Calu3 (cell line): Measurements from ENCODE around the gene ST7. TPM values are rescaled to one million over a fixed set of nuclear protein-coding genes. Genes with fewer than 3 reads are reported as not detected.

Experiments used
- BruUV-seq: library from RNA; stranded (reverse); fragments of 400-500 nt; replicated peaks from 2 replicates; lab custom pipeline; 2021; lab: Mats Ljungman, UMichigan
- CTCF ChIA-PET: fragments of 300-600 bp; sonication (Branson Sonifier 250); formaldehyde crosslinking; loops from one replicate; lab custom pipeline; 2022; ENCODE audit warnings: antibody characterized with exemption; lab: Charles Lee
- DNase-seq: peaks from one replicate; pipeline ENCODE4 v3.0.0; 2022
- H3K27ac Mint-ChIP-seq: one replicate; pipeline ENCODE4 v1.8.0; 2022; ENCODE audit warnings: mixed read lengths; ENCODE audit not compliant: unreplicated experiment
- H3K27me3 Mint-ChIP-seq: one replicate; pipeline ENCODE4 v1.8.0; 2022; ENCODE audit warnings: mixed read lengths; ENCODE audit not compliant: unreplicated experiment
- H3K36me3 Mint-ChIP-seq: one replicate; pipeline ENCODE4 v1.8.0; 2022; ENCODE audit warnings: mild to moderate bottlenecking, moderate library complexity, mixed read lengths; ENCODE audit not compliant: insufficient read depth, unreplicated experiment
- H3K4me1 Mint-ChIP-seq: one replicate; pipeline ENCODE4 v1.8.0; 2022; ENCODE audit warnings: mild to moderate bottlenecking, low read depth, mixed read lengths; ENCODE audit not compliant: unreplicated experiment
- H3K4me3 Mint-ChIP-seq: one replicate; pipeline ENCODE4 v1.8.0; 2022; ENCODE audit warnings: mild to moderate bottlenecking, low read depth, moderate library complexity, mixed read lengths; ENCODE audit not compliant: unreplicated experiment
- H3K9me3 Mint-ChIP-seq: one replicate; pipeline ENCODE4 v1.8.0; 2022; ENCODE audit warnings: low read depth, mixed read lengths; ENCODE audit not compliant: unreplicated experiment
- intact Hi-C: fragments of 100-400 bp; cut with micrococcal nuclease; formaldehyde crosslinking; loops from one replicate; pipeline ENCODE4 v1.10.0; 2022; ENCODE audit not compliant: unreplicated experiment
- total RNA-seq: library from RNA; stranded (reverse); gene quantifications from 2 replicates; pipeline ENCODE4 v1.2.3, GENCODE V29; 2022
- TF ChIP-seq, protein P1 (sequence below): fragments of 200-600 bp; IDR thresholded peaks from one replicate; pipeline ENCODE4 v1.8.0; 2022; ENCODE audit warnings: antibody characterized with exemption; ENCODE audit not compliant: unreplicated experiment

The ST7 gene
- total RNA-seq, 1 experiment from 2014 or later = 17.7 TPM

- Mint-ChIP-seq H3K4me1 (no peaks in the 10 kb centered on the region), H3K9me3 (no peaks in the 10 kb centered on the region), H3K36me3 (no peaks in the 10 kb centered on the region), H3K27ac (no peak overlapping the region), H3K4me3 (no peak overlapping the region), H3K27me3 (no peaks in the 10 kb centered on the region)
- TF ChIP-seq, protein P1, sequence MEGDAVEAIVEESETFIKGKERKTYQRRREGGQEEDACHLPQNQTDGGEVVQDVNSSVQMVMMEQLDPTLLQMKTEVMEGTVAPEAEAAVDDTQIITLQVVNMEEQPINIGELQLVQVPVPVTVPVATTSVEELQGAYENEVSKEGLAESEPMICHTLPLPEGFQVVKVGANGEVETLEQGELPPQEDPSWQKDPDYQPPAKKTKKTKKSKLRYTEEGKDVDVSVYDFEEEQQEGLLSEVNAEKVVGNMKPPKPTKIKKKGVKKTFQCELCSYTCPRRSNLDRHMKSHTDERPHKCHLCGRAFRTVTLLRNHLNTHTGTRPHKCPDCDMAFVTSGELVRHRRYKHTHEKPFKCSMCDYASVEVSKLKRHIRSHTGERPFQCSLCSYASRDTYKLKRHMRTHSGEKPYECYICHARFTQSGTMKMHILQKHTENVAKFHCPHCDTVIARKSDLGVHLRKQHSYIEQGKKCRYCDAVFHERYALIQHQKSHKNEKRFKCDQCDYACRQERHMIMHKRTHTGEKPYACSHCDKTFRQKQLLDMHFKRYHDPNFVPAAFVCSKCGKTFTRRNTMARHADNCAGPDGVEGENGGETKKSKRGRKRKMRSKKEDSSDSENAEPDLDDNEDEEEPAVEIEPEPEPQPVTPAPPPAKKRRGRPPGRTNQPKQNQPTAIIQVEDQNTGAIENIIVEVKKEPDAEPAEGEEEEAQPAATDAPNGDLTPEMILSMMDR = no peak
- DNase-seq = peak; percentile 86
- BruUV-seq = no TSS peak
- intact Hi-C loops = loop anchor here (10.0 kb wide), 1 partner anchor 530 kb away; no protein-coding TSS in a partner anchor
- CTCF ChIA-PET = interaction anchor here (0.7 to 1.6 kb wide), 5 partner anchors 10 to 251 kb away, joined by 3 to 5 read pairs (median 4); no protein-coding TSS in a partner anchor
Measured at GRCh38 chr7:117124591-117125220, 171.4 kb downstream of the ST7 start.

DNA sequence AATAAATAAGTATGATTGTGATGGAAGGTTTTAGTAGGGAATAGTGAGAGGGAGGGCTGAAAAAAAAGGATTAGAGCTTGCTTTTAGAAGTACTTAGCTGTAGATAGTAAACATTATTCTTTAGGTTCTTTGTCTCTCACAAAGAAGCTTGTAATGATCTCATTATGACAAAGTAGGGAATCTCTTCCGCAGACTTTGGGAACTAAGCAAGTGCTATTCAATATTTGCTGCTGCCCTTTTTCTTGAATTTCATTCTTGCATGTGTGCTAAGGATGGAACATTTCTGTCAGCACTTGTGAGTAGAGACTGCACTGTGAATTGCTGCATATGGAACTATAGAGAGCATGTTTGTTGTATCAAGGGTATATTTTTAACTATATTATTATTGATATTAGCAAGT is 173.4 kb downstream of the ST7 start:
- no peak for DNase-seq
- H3K36me3 Mint-ChIP-seq = no peaks in the 10 kb centered on the region
- no peaks in the 10 kb centered on the region for H3K9me3 Mint-ChIP-seq
- no TSS peak for BruUV-seq
- H3K4me1 Mint-ChIP-seq = no peaks in the 10 kb centered on the region
- H3K27ac Mint-ChIP-seq = no peak overlapping the region
- TF ChIP-seq, protein P1 = no peak
- CTCF ChIA-PET = interaction anchor here (1.3 to 2.1 kb wide), 3 partner anchors 9 to 138 kb away, joined by 3 to 9 read pairs (median 5); no protein-coding TSS in a partner anchor
- no peak overlapping the region for H3K4me3 Mint-ChIP-seq
- no peaks in the 10 kb centered on the region for H3K27me3 Mint-ChIP-seq
- intact Hi-C loops = loop anchor here (1.0 to 10.0 kb wide), 3 partner anchors 196 to 954 kb away; no protein-coding TSS in a partner anchor

GRCh38 chr7:117127585-117128168 is 174.4 kb downstream of the ST7 start:
- Mint-ChIP-seq H3K27ac (no peak overlapping the region), H3K4me3 (no peak overlapping the region), H3K27me3 (no peaks in the 10 kb centered on the region), H3K4me1 (no peaks in the 10 kb centered on the region), H3K9me3 (no peaks in the 10 kb centered on the region), H3K36me3 (no peaks in the 10 kb centered on the region)
- TF ChIP-seq, protein P1 = peak; percentile 49
- intact Hi-C loops = loop anchor here (1.0 to 10.0 kb wide), 3 partner anchors 197 to 955 kb away; no protein-coding TSS in a partner anchor
- BruUV-seq = no TSS peak
- CTCF ChIA-PET = interaction anchor here (0.6 to 2.1 kb wide), 12 partner anchors 8 to 588 kb away, joined by 3 to 9 read pairs (median 4); no protein-coding TSS in a partner anchor
- DNase-seq = peak; percentile 47

GRCh38 chr7:117129521-117129955 is 176.2 kb downstream of the ST7 start:
- no TSS peak for BruUV-seq
- no peak for DNase-seq
- H3K4me3 Mint-ChIP-seq = no peak overlapping the region
- H3K27me3 Mint-ChIP-seq = no peaks in the 10 kb centered on the region
- intact Hi-C loops = loop anchor here (10.0 kb wide), 1 partner anchor 535 kb away; no protein-coding TSS in a partner anchor
- CTCF ChIA-PET = no interaction called here
- TF ChIP-seq, protein P1 = no peak
- no peak overlapping the region for H3K27ac Mint-ChIP-seq
- H3K36me3 Mint-ChIP-seq = no peaks in the 10 kb centered on the region
- no peaks in the 10 kb centered on the region for H3K4me1 Mint-ChIP-seq
- no peaks in the 10 kb centered on the region for H3K9me3 Mint-ChIP-seq
